D721Med (cell line): Measurements from ENCODE around the gene FBXO42.

Experiments used
- DNase-seq: peaks from one replicate; pipeline ENCODE4 v3.0.0; 2011; ENCODE audit warnings: low spot score; ENCODE audit not compliant: insufficient read length
- FAIRE-seq: peaks from 2 replicates; lab custom pipeline; 2011; peaks lifted over from hg19 to GRCh38; lab: Jason Lieb, UNC
- TF ChIP-seq, protein P1 (sequence below): IDR thresholded peaks from 2 replicates; pipeline ENCODE4 v1.5.1; 2012; ENCODE audit warnings: mild to moderate bottlenecking, control low read depth; ENCODE audit not compliant: insufficient read depth; ENCODE audit errors: missing control alignments

The FBXO42 gene

DNA sequence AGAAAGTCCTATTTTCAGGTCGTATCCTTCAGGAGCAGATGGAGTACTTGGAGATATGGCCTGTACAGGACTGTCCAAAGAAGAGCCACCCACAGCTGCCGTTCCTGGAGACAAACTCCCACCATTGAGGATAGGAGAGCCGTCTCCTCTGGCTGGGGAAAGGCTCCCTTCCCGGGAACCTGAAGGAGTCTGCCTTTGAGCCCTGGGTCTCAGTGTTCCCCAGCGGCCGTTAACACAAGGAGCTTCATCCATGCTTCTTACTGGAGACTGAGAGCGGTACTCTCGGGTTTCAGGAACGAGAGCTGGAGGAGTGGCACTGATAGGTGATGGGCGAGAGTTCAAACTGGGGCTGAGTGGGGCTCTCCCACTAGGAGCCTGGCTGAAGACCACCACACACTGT is 100.9 kb downstream of the FBXO42 start:
- TF ChIP-seq, protein P1, sequence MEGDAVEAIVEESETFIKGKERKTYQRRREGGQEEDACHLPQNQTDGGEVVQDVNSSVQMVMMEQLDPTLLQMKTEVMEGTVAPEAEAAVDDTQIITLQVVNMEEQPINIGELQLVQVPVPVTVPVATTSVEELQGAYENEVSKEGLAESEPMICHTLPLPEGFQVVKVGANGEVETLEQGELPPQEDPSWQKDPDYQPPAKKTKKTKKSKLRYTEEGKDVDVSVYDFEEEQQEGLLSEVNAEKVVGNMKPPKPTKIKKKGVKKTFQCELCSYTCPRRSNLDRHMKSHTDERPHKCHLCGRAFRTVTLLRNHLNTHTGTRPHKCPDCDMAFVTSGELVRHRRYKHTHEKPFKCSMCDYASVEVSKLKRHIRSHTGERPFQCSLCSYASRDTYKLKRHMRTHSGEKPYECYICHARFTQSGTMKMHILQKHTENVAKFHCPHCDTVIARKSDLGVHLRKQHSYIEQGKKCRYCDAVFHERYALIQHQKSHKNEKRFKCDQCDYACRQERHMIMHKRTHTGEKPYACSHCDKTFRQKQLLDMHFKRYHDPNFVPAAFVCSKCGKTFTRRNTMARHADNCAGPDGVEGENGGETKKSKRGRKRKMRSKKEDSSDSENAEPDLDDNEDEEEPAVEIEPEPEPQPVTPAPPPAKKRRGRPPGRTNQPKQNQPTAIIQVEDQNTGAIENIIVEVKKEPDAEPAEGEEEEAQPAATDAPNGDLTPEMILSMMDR: no peak
- DNase-seq (no peak), FAIRE-seq (no peak)

DNA sequence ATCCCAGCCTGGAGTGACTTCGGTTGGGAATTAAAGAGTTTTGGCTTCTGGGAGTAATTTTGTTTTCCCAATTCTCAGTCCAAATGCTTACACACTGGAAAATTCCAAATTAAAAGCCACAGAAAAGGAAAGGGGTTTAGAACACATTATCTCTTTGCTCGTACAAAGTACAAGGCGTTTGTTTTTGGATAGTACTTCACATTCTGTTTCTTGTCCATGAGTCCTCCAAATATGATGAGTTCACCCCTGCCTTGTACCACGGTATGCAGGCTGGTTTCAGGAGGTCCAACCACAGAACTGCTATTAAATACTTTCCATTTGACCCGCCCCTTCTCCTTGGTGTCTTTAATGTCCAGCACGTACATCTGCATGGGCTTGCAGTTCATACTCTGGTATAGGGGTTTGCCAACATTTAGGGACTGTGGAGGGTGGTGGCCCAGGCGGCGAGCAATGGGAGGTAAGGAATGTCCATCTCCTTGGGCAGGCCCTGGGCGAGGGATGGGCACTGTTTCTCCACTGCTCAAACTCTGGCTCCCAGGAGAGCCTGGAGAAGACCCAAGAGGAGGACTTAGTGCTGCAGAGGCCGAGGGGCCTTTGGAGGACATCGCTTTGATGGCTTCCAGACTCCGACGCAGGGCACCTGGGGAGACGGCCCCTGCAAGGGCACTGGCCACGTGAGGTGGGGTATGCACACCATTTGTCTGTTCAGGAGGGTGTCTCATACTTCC is 101.6 kb downstream of the FBXO42 start:
- TF ChIP-seq, protein P1: no peak
- DNase-seq (no peak), FAIRE-seq (no peak)

- FAIRE-seq: no peak
- TF ChIP-seq, protein P1: no peak
- no peak for DNase-seq
These were observed 102.6 kb downstream of the FBXO42 start for GRCh38 chr1:16249596-16250241.

- no peak for FAIRE-seq
- DNase-seq: no peak
These were observed 103.4 kb downstream of the FBXO42 start for GRCh38 chr1:16248603-16249516.

DNA sequence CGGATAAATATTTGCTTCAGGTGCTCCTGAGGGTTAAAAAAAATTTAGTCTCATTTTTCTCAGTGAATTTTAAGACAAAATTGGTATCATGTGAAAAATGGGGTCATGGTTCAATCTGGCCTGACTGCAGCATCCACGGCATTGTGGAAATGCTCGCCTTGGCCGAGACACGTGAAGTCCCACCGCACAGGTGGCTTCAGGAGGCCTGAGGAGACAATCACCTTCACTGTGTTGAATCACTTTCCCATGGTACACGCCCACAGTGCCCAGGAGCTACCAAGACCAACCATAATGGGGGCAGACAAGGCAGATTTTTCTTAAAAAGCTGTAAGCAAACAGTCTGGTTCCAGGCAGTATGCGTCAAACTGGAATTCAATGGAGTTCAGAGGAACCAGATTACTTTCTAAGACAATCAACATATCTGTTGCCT is 104.3 kb downstream of the FBXO42 start:
- TF ChIP-seq, protein P1: no peak
- no peak for DNase-seq
- FAIRE-seq: no peak

More at GRCh38 chr1:16248603-16249516, 103.4 kb downstream of the FBXO42 start:
- TF ChIP-seq, protein P1: no peak

DNA sequence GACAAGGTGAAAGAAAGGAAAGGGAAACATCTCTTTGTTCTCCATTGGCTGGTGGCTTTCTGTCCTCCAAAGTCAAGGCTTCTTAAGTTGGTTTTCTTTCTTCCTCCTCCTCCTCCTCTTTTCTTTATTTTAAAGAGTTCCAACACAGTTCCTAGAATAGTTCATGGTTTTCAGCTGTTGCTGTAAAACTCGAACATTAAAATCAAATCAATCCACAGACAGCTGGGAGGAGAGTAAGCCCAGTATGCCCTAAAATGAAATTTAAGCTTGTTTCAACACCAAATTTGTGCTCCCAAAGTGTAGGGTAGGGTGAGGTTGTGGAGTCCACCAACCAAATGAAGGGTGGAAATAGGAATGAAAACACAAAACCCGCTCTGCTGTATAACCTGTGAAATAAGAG is 104.8 kb downstream of the FBXO42 start:
- TF ChIP-seq, protein P1: no peak
- DNase-seq (no peak), FAIRE-seq (no peak)
